H9 (cell line): ENCODE data around the gene MEIS2. TPM values are rescaled to one million over a fixed set of nuclear protein-coding genes. Genes with fewer than 3 reads are reported as not detected.

ENCODE experiments used
- DNase-seq: peaks from one replicate; pipeline ENCODE4 v3.0.0-alpha.2; 2017
- H2AFZ ChIP-seq: one replicate; pipeline ENCODE4 v1.6.1; 2013; ENCODE audit warnings: mild to moderate bottlenecking, low read length, control low read depth, moderate library complexity
- H2AK5ac ChIP-seq: 2 replicates; pipeline ENCODE4 v1.6.1; 2013; ENCODE audit warnings: low read length, control low read depth, mixed read lengths; ENCODE audit not compliant: insufficient read length
- H2BK120ac ChIP-seq: one replicate; pipeline ENCODE4 v1.6.1; 2013; ENCODE audit warnings: low read depth, mild to moderate bottlenecking, low read length, control low read depth, inconsistent platforms; ENCODE audit not compliant: poor library complexity, severe bottlenecking
- H2BK12ac ChIP-seq: 2 replicates; pipeline ENCODE4 v1.6.1; 2013; ENCODE audit warnings: low read length, control low read depth, mixed read lengths, low read depth; ENCODE audit not compliant: insufficient read length
- H2BK15ac ChIP-seq: 2 replicates; pipeline ENCODE4 v1.6.1; 2013; ENCODE audit warnings: low read depth, low read length, control low read depth
- H2BK20ac ChIP-seq: one replicate; pipeline ENCODE4 v1.6.1; 2013; ENCODE audit warnings: low read depth, mild to moderate bottlenecking, low read length, control low read depth, inconsistent platforms; ENCODE audit not compliant: poor library complexity, severe bottlenecking
- H2BK5ac ChIP-seq: 2 replicates; pipeline ENCODE4 v1.6.1; 2013; ENCODE audit warnings: low read length, control low read depth, mixed read lengths; ENCODE audit not compliant: insufficient read length
- H3K14ac ChIP-seq: 2 replicates; pipeline ENCODE4 v1.6.1; 2013; ENCODE audit warnings: low read length, control low read depth; ENCODE audit not compliant: insufficient read depth
- H3K18ac ChIP-seq: 2 replicates; pipeline ENCODE4 v1.6.1; 2013; ENCODE audit warnings: low read depth, mild to moderate bottlenecking, mixed read lengths, low read length, control low read depth; ENCODE audit not compliant: insufficient read length
- H3K23ac ChIP-seq: 2 replicates; pipeline ENCODE4 v1.6.1; 2013; ENCODE audit warnings: low read length, control low read depth, mixed read lengths, low read depth; ENCODE audit not compliant: insufficient read length
- H3K23me2 ChIP-seq: 2 replicates; pipeline ENCODE4 v1.6.1; 2013; ENCODE audit warnings: low read depth, mild to moderate bottlenecking, mixed read lengths, low read length, control low read depth; ENCODE audit not compliant: insufficient read length, poor library complexity, severe bottlenecking
- H3K27ac ChIP-seq: 2 replicates; pipeline ENCODE4 v1.5.1; 2013; ENCODE audit warnings: low read length, control low read depth, mixed read lengths, low read depth; ENCODE audit not compliant: insufficient read length
- H3K27me3 ChIP-seq: 2 replicates; pipeline ENCODE4 v1.6.1; 2013; ENCODE audit warnings: low read length, control low read depth, inconsistent platforms; ENCODE audit not compliant: insufficient read depth
- H3K4ac ChIP-seq: 2 replicates; pipeline ENCODE4 v1.6.1; 2013; ENCODE audit warnings: low read depth, mild to moderate bottlenecking, control low read depth, inconsistent platforms, low read length, moderate library complexity
- H3K4me1 ChIP-seq: 2 replicates; pipeline ENCODE4 v1.6.1; 2013; ENCODE audit warnings: low read length, control low read depth, inconsistent platforms; ENCODE audit not compliant: insufficient read depth
- H3K4me2 ChIP-seq: 2 replicates; pipeline ENCODE4 v1.6.1; 2013; ENCODE audit warnings: low read length, control low read depth, mixed read lengths; ENCODE audit not compliant: insufficient read length, insufficient read depth
- H3K56ac ChIP-seq: 2 replicates; pipeline ENCODE4 v1.6.1; 2013; ENCODE audit warnings: low read depth, mild to moderate bottlenecking, mixed read lengths, low read length, control low read depth; ENCODE audit not compliant: insufficient read length
- H3K79me1 ChIP-seq: 2 replicates; pipeline ENCODE4 v1.6.1; 2013; ENCODE audit warnings: low read depth, mild to moderate bottlenecking, moderate library complexity, low read length, control low read depth, inconsistent platforms; ENCODE audit not compliant: insufficient read depth, poor library complexity, severe bottlenecking
- H3K79me2 ChIP-seq: 2 replicates; pipeline ENCODE4 v1.6.1; 2013; ENCODE audit warnings: low read length, control low read depth, inconsistent platforms; ENCODE audit not compliant: insufficient read depth
- H3K9ac ChIP-seq: 2 replicates; pipeline ENCODE4 v1.6.1; 2013; ENCODE audit warnings: low read length, control low read depth, mixed read lengths; ENCODE audit not compliant: insufficient read length; ENCODE audit errors: extremely low read depth
- H3K9me3 ChIP-seq: one replicate; pipeline ENCODE4 v1.6.1; 2013; ENCODE audit warnings: low read depth, low read length, inconsistent platforms; ENCODE audit not compliant: control insufficient read depth
- H3T11ph ChIP-seq: one replicate; pipeline ENCODE4 v1.6.1; 2013; ENCODE audit warnings: mild to moderate bottlenecking, low read length, control low read depth, inconsistent platforms
- H4K20me1 ChIP-seq: one replicate; pipeline ENCODE4 v1.6.1; 2013; ENCODE audit not compliant: control insufficient read depth, insufficient read length, insufficient read depth
- H4K5ac ChIP-seq: 2 replicates; pipeline ENCODE4 v1.6.1; 2013; ENCODE audit warnings: low read depth, mild to moderate bottlenecking, mixed read lengths, low read length, control low read depth; ENCODE audit not compliant: insufficient read length
- H4K8ac ChIP-seq: replicated peaks from 2 replicates; pipeline ENCODE4 v1.6.1; 2013; ENCODE audit warnings: low read length, control low read depth, mixed read lengths, low read depth; ENCODE audit not compliant: insufficient read length
- H4K91ac ChIP-seq: 2 replicates; pipeline ENCODE4 v1.6.1; 2013; ENCODE audit warnings: low read depth, mild to moderate bottlenecking, moderate library complexity, mixed read lengths, low read length, control low read depth; ENCODE audit not compliant: insufficient read length
- H3K27ac Mint-ChIP-seq, 3 experiments: 2 replicates in 2 of 3; 3 replicates in 1 of 3; pipeline ENCODE4 v1.8.0; 2020 to 2021; ENCODE audit warnings: mixed read lengths in 3 of 3, mild to moderate bottlenecking in 1 of 3, moderate library complexity in 1 of 3
- H3K27me3 Mint-ChIP-seq: 2 replicates; pipeline ENCODE4 v1.8.0; 2021; ENCODE audit warnings: low read depth, mild to moderate bottlenecking, moderate library complexity, mixed read lengths
- H3K36me3 Mint-ChIP-seq, 3 experiments: 2 replicates in 2 of 3; 3 replicates in 1 of 3; pipeline ENCODE4 v1.8.0; 2020 to 2021; ENCODE audit warnings: low read depth in 3 of 3, mixed read lengths in 3 of 3; ENCODE audit not compliant: insufficient read depth in 1 of 3
- H3K4me1 Mint-ChIP-seq, 2 experiments: 2 replicates each; pipeline ENCODE4 v1.8.0; 2020; ENCODE audit warnings: mixed read lengths in 2 of 2
- H3K4me3 Mint-ChIP-seq, 2 experiments: 2 replicates in 1 of 2; 3 replicates in 1 of 2; pipeline ENCODE4 v1.8.0; 2020 to 2021; ENCODE audit warnings: mild to moderate bottlenecking in 2 of 2, mixed read lengths in 2 of 2, moderate library complexity in 1 of 2
- H3K9me3 Mint-ChIP-seq, 2 experiments: 2 replicates in 1 of 2; 3 replicates in 1 of 2; pipeline ENCODE4 v1.8.0; 2020; ENCODE audit warnings: mild to moderate bottlenecking in 2 of 2, mixed read lengths in 2 of 2, moderate library complexity in 1 of 2
- WGBS: extraction: QIAGEN DNeasy Blood & Tissue Kit; methylation state at CpG from one replicate; pipeline ENCODE4 v1.1.7; 2013; ENCODE audit warnings: missing lambda C conversion rate, low lambda C conversion rate, mixed read lengths; ENCODE audit not compliant: insufficient read length; ENCODE audit errors: extremely low coverage; 5-methylcytosine and 5-hydroxymethylcytosine counted together
- total RNA-seq: library from RNA; stranded (reverse); gene quantifications from 2 replicates; pipeline ENCODE4 v1.2.1, GENCODE V29; 2021
- TF ChIP-seq, protein P1 (sequence below): fragments of 200-600 bp; sonication (generic); conservative IDR thresholded peaks from 3 replicates; pipeline ENCODE4 v1.8.0; 2021; ENCODE audit warnings: antibody characterized with exemption, mild to moderate bottlenecking

The MEIS2 gene
- total RNA-seq, 1 experiment from 2014 or later = 0.35 TPM

DNA sequence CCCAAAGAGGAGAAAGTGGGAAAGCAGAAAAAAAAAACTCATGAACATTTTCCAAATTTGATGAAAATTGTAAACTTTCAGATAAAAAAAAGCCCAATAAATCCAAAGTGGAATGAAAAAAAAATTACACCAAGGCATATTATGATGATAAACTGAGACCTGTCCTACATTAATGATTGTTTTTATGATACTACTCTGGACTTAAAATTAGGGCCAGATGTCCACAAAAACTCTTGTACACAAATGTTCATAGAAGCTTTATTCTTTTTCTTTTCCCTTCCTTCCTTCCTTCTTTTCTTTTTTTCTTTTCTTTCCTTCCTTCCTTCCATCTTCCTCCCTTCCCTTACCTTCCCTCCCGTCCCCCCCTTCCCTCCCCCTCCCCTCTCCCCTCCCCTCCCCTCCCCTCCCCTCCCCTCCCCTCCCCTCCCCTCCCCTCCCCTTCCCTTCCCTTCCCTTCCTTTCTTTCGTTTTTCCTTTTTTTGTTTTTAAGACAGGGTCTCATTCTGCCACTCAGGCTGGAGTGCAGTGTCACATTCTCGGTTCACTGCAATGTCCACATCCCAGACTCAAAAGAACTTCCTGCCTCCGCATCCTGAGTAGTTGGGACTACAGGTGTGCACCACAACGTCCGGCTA is 243.9 kb downstream of the MEIS2 start:
- Histone ChIP-seq H3K27ac (no peak overlapping the region), H4K91ac (no peak overlapping the region), H2AFZ (no peak overlapping the region), H4K20me1 (no peaks in the 10 kb centered on the region), H2BK5ac (no peak overlapping the region), H3K79me1 (no peaks in the 10 kb centered on the region), H4K5ac (no peak overlapping the region), H4K8ac (no peak overlapping the region), H3K4me2 (no peak overlapping the region), H3K79me2 (no peaks in the 10 kb centered on the region), H2AK5ac (no peak overlapping the region), H3K9ac (no peak overlapping the region), H3K27me3 (no peaks in the 10 kb centered on the region), H3T11ph (no peak overlapping the region), H3K14ac (no peak overlapping the region), H3K4ac (no peak overlapping the region), H3K9me3 (no peaks in the 10 kb centered on the region), H2BK20ac (no peak overlapping the region), H3K23ac (no peak overlapping the region), H2BK12ac (no peak overlapping the region), H3K56ac (no peak overlapping the region), H2BK15ac (no peak overlapping the region), H2BK120ac (no peak overlapping the region), H3K4me1 (no peaks in the 10 kb centered on the region), H3K18ac (no peak overlapping the region), H3K23me2 (no peaks in the 10 kb centered on the region)
- Mint-ChIP-seq H3K4me3 (no peak overlapping the region), H3K9me3 (peaks cover 0 to 6% of the 10 kb centered on the region in 2 experiments; a peak in 1 of 5 replicates), H3K27me3 (peaks cover 2% of the 10 kb centered on the region), H3K36me3 (peaks cover 0 to 4% (median 0%) of the 10 kb centered on the region in 3 experiments; a peak in 2 of 7 replicates), H3K4me1 (peaks cover 0 to 4% of the 10 kb centered on the region in 2 experiments; a peak in 2 of 4 replicates), H3K27ac (no peak overlapping the region; a peak in 1 of 7 replicates)
- WGBS = 80% methylated on average over 1 of the region's 6 CpGs
- DNase-seq = no peak
- TF ChIP-seq, protein P1, sequence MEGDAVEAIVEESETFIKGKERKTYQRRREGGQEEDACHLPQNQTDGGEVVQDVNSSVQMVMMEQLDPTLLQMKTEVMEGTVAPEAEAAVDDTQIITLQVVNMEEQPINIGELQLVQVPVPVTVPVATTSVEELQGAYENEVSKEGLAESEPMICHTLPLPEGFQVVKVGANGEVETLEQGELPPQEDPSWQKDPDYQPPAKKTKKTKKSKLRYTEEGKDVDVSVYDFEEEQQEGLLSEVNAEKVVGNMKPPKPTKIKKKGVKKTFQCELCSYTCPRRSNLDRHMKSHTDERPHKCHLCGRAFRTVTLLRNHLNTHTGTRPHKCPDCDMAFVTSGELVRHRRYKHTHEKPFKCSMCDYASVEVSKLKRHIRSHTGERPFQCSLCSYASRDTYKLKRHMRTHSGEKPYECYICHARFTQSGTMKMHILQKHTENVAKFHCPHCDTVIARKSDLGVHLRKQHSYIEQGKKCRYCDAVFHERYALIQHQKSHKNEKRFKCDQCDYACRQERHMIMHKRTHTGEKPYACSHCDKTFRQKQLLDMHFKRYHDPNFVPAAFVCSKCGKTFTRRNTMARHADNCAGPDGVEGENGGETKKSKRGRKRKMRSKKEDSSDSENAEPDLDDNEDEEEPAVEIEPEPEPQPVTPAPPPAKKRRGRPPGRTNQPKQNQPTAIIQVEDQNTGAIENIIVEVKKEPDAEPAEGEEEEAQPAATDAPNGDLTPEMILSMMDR = no peak
